SK-N-DZ (cell line): ENCODE data around the gene HDLBP.

Experiments used
- DNase-seq: peaks from one replicate; pipeline ENCODE4 v3.0.0-alpha.2; 2015; ENCODE audit warnings: low spot score

The HDLBP gene

DNA sequence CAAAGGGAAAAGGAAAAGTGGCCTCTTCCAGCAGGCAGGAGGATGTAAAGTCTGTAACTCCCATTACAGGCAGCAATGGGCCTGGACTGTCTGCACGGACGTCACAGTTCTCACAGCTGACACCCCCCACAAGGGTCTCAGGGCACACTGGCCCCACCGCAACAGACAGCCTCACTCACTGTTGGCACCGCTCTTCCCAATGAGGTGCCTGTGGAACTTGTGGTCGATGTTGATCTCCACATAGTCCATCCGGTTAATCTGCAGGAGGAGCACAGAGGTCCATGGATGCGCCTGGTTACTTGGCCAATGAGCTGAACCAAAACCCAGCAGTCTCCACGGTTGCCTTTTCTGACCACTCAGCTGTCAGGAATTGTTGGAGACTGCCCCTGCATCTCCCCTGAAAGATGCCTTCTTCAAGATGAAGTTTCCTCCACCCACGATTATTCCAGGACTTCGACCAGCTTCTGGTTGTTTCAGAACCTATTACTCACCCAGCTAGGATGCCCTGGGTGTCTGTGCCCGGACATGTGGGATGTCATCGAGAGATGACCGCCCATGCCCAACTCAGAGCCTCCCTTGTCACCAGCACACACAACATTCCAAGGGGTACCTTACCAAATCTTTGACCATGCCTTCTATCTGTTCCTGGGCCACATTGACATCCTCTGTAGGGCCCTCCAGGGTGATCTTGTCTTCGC, 62.5 kb downstream of the HDLBP start:
- DNase-seq = no peak

GRCh38 chr2:241249654-241250053, 65.8 kb downstream of the HDLBP start:
- no peak for DNase-seq

DNA sequence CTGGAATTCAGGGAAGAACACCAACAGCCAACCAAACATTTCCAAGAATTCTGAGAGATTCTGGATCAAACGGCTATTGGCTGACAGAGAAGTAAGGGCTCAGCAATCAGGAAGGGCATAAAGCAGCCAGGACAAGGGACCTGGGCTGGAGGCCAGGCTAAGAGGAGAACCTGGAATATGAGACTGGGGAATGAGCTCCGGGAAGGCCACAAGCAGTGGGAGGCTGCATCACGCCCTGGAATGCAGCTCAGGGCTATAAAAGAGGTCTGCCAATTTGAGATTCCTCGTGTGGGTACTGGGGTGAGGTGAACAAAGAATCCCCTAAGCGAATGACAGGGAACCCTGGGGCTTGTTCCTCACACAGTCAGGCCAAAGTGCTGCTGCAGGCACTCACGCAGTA, 66.6 kb downstream of the HDLBP start:
- no peak for DNase-seq

- DNase-seq = no peak
Measured at GRCh38 chr2:241248289-241248688, 67.2 kb downstream of the HDLBP start.

DNA sequence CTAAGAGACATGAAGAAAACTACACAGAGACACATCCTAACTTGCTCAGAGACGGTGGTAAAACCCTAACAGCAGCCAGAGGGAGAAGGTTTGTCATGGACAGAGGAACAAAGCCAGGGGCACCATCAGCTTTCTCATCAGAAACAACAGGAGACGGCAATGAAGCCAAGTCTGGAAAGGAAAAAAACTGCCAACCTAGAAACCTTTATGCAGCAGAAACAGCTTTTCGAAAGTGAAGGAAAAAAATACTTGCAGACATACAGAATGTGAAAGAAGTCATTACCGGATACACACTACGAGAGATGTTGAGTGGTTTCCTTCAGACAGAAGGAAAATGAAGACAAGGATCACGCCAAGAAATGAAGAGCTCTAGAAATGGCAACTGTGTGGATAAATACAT, 71.1 kb downstream of the HDLBP start:
- no peak for DNase-seq

DNA sequence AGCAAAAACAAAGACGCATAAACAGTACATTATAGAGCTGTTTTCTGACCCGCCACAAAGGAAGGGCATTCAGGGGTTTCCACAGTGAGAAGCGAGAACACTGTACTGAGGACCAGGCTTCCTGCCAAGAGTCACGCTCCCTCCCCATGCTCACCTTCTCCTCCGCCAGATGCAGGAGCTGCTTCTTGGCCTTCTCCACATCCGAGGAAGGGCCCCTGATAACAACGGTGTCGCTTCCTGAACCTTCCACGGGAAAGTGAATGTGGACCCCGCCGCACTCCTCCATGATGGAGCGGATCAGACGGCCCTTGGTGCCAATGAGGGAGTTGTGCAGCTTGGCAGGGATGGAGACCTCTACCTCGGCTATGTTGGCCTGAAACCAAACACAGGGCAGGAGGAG, 73.2 kb downstream of the HDLBP start:
- DNase-seq = no peak

GRCh38 chr2:241241669-241242068, 73.8 kb downstream of the HDLBP start:
- no peak for DNase-seq

GRCh38 chr2:241240320-241241004, 75.0 kb downstream of the HDLBP start:
- DNase-seq = no peak

- DNase-seq = no peak
Measured at GRCh38 chr2:241239552-241240202, 75.8 kb downstream of the HDLBP start.

DNA sequence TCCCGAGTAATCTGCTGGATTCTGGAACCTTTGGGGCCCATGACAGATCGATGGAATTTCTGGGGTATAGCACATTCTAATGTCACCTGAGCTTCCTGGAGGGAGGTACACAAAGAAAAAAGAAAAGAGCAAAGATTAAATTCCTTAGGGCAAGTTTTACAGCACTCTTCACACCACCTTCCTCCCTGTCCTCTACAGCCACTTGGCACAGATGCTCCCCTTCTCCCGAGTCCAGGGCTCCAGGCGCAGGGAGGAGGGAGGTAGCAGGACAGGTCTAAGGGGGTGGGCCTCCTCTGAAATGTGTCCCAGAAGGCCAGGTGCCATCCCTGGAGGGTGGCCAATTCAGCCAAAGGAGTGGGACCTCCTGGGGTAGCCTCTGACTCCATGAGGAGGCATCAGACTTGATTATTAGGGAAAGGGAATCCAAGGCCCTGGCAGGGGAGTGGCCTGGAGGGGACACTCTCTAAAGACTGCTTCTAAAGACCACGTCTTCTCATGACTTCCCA, 76.7 kb downstream of the HDLBP start:
- no peak for DNase-seq

GRCh38 chr2:241237949-241238371, 77.5 kb downstream of the HDLBP start:
- DNase-seq = no peak

DNA sequence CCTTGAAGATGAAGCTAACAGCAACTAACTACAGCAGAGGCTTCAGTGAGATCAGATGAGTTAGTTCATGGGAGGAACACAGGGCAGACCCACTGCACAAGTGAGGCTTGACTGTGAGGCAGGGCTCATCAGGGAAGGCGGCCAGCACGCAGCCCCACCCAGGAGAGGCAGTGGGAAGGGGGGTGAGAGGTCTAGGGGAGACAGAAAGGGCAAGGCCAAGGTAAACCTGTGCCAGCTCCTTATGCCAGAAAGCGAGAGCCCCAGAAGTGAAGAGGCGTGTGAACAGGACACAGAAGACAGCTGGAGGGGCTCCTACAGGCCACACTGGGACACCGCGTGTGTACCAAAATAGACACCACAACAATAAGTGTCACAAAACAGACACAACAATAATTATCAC, 78.4 kb downstream of the HDLBP start:
- no peak for DNase-seq

GRCh38 chr2:241235859-241236593, 79.4 kb downstream of the HDLBP start:
- no peak for DNase-seq

GRCh38 chr2:241234962-241235740, 80.3 kb downstream of the HDLBP start:
- no peak for DNase-seq

GRCh38 chr2:241234066-241234790, 81.2 kb downstream of the HDLBP start:
- no peak for DNase-seq

GRCh38 chr2:241232736-241233575, 82.5 kb downstream of the HDLBP start:
- no peak for DNase-seq

- no peak for DNase-seq
Measured at GRCh38 chr2:241230435-241230834, 85.0 kb downstream of the HDLBP start.

DNA sequence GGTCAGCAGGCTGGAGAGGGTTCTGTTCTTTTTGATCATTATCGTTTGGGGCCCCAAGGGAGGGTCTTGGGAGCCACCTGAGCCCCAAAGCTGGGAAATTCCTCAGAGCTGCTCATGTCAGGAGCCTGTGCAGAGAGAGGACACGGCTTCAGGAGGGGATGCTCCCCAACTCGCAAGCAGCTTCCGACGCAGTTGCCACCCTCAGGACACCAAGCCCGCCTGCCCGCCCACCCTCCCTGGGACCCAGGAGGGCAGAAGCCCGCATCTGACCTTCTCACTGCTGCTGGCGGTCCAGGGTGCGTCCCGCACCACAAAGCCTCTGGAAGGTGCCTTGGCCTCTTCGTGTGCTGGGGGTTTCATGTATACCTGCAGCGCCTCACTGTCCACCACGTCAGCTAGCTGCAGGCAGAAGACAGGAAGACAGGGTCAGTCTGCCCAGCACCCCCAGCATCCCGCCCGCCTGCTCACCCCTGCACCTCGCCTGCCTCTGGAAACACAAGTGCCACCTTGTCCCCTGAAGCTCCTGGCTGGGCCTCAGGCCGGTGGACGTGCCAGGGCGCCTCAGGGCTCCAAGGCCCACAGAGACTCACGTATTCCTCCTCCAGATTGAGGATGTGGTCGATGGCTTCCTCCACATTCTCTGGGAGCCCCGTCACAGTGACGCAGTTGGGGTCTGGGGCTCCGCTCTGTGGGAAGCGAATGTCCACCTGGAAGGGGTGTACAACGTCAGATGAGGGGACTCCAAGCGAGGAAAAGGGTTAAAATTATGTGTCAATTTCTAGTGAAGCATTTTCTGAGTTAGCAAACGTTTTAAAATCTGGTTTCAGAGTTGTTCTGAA, 85.7 kb downstream of the HDLBP start:
- no peak for DNase-seq
